Mesothelial cell of epicardium (in vitro differentiated cells): ENCODE measurements around the gene XRCC1. TPM values are rescaled to one million over a fixed set of nuclear protein-coding genes. Genes with fewer than 3 reads are reported as not detected.

Source experiments
- DNase-seq, 2 experiments: peaks; one replicate each; pipeline ENCODE4 v3.0.0; 2021; ENCODE audit warnings: low spot score in 2 of 2; ENCODE audit not compliant: unreplicated experiment in 2 of 2
- H3K27ac Mint-ChIP-seq: 2 replicates; pipeline ENCODE4 v1.8.0; 2021; ENCODE audit warnings: mixed read lengths
- H3K27me3 Mint-ChIP-seq: 2 replicates; pipeline ENCODE4 v1.8.0; 2021; ENCODE audit warnings: low read depth, mixed read lengths
- H3K36me3 Mint-ChIP-seq: 2 replicates; pipeline ENCODE4 v1.8.0; 2021; ENCODE audit warnings: mixed read lengths
- H3K4me1 Mint-ChIP-seq: 2 replicates; pipeline ENCODE4 v1.8.0; 2021; ENCODE audit warnings: mixed read lengths
- H3K4me3 Mint-ChIP-seq: 2 replicates; pipeline ENCODE4 v1.8.0; 2021; ENCODE audit warnings: mild to moderate bottlenecking, moderate library complexity, mixed read lengths
- H3K9me3 Mint-ChIP-seq: 2 replicates; pipeline ENCODE4 v1.8.0; 2021; ENCODE audit warnings: mixed read lengths
- CTCF ChIP-seq: fragments of 200-600 bp; sonication (generic); IDR thresholded peaks from one replicate; pipeline ENCODE4 v1.5.0; 2021; ENCODE audit warnings: antibody characterized with exemption; ENCODE audit not compliant: unreplicated experiment
- total RNA-seq: library from RNA; stranded (reverse); gene quantifications from 3 replicates; pipeline ENCODE4 v1.2.1, GENCODE V29; 2021

XRCC1 gene
- total RNA-seq, 1 donor from 2014 or later = 56.1 TPM

GRCh38 chr19:43586346-43586745 lies 11.0 kb upstream of the XRCC1 start:
- Mint-ChIP-seq H3K27ac (no peak overlapping the region), H3K4me3 (no peak overlapping the region), H3K27me3 (no peaks in the 10 kb centered on the region), H3K4me1 (peaks cover 10% of the 10 kb centered on the region), H3K9me3 (no peaks in the 10 kb centered on the region), H3K36me3 (peaks cover 31% of the 10 kb centered on the region)
- no peak for TF ChIP-seq CTCF
- DNase-seq = no peak

- H3K36me3 Mint-ChIP-seq = peaks cover 20% of the 10 kb centered on the region
- no peaks in the 10 kb centered on the region for H3K27me3 Mint-ChIP-seq
- no peak overlapping the region for H3K27ac Mint-ChIP-seq
- no peak overlapping the region for H3K4me3 Mint-ChIP-seq
- no peak for TF ChIP-seq CTCF
- peaks cover 23% of the 10 kb centered on the region for H3K4me1 Mint-ChIP-seq
- H3K9me3 Mint-ChIP-seq = no peaks in the 10 kb centered on the region
- DNase-seq = no peak
Measured at GRCh38 chr19:43584484-43584883, 9.2 kb upstream of the XRCC1 start.

- Mint-ChIP-seq H3K36me3 (peaks cover 20% of the 10 kb centered on the region), H3K9me3 (no peaks in the 10 kb centered on the region), H3K27me3 (no peaks in the 10 kb centered on the region), H3K4me3 (no peak overlapping the region), H3K4me1 (peaks cover 27% of the 10 kb centered on the region), H3K27ac (no peak overlapping the region)
- no peak for TF ChIP-seq CTCF
- no peak for DNase-seq
Measured at GRCh38 chr19:43582495-43582894, 7.2 kb upstream of the XRCC1 start.

GRCh38 chr19:43581467-43581866 lies 6.1 kb upstream of the XRCC1 start:
- Mint-ChIP-seq H3K4me1 (peaks cover 27% of the 10 kb centered on the region), H3K36me3 (peaks cover 17% of the 10 kb centered on the region), H3K27me3 (no peaks in the 10 kb centered on the region), H3K9me3 (no peaks in the 10 kb centered on the region), H3K27ac (peak overlapping the region; percentile 58), H3K4me3 (peak overlapping the region; percentile 90)
- no peak for DNase-seq
- no peak for TF ChIP-seq CTCF

- H3K4me1 Mint-ChIP-seq = peaks cover 39% of the 10 kb centered on the region
- H3K9me3 Mint-ChIP-seq = no peaks in the 10 kb centered on the region
- TF ChIP-seq CTCF = no peak
- DNase-seq = no peak
- H3K27ac Mint-ChIP-seq = no peak overlapping the region
- H3K36me3 Mint-ChIP-seq = no peaks in the 10 kb centered on the region
- no peaks in the 10 kb centered on the region for H3K27me3 Mint-ChIP-seq
- peak overlapping the region; percentile 90 for H3K4me3 Mint-ChIP-seq
Measured at GRCh38 chr19:43578787-43579186, 3.5 kb upstream of the XRCC1 start.
